HEK293T (cell line): ENCODE data around the gene INO80.
"Not testable (repeated sequence)": the region's sequence is repeated elsewhere in the genome, so short reads cannot be mapped to it uniquely, and the experiment has no call there.

ENCODE experiments used
- CTCF ChIA-PET: fragments of 350-600 bp; formaldehyde crosslinking; extraction: SDS; loops from one replicate; lab custom pipeline; 2021; ENCODE audit warnings: antibody characterized with exemption, inconsistent platforms; lab: Yijun Ruan, JAX
- POLR2A ChIA-PET: fragments of 350-600 bp; formaldehyde crosslinking; extraction: SDS; loops from one replicate; lab custom pipeline; 2020; ENCODE audit warnings: antibody characterized with exemption, inconsistent platforms; lab: Yijun Ruan, JAX
- DNase-seq: peaks from one replicate; pipeline ENCODE4 v3.0.0; 2012; ENCODE audit warnings: mixed read lengths; ENCODE audit errors: extremely low spot score
- ARNT ChIP-seq: fragments of 450-650 bp; IDR thresholded peaks from 2 replicates; pipeline ENCODE4 v1.6.1; 2017; ENCODE audit warnings: mild to moderate bottlenecking
- BHLHE40 ChIP-seq: fragments of 450-650 bp; IDR thresholded peaks from 2 replicates; pipeline ENCODE4 v1.6.1; 2016; ENCODE audit warnings: mild to moderate bottlenecking, moderate library complexity, borderline replicate concordance
- CTBP1 ChIP-seq: fragments of 450-650 bp; IDR thresholded peaks from 2 replicates; pipeline ENCODE4 v1.6.1; 2016; ENCODE audit warnings: borderline replicate concordance
- ELF4 ChIP-seq: fragments of 450-650 bp; IDR thresholded peaks from 2 replicates; pipeline ENCODE4 v1.6.1; 2017; ENCODE audit warnings: antibody characterized with exemption
- FOXA1 ChIP-seq: fragments of 450-650 bp; IDR thresholded peaks from 2 replicates; pipeline ENCODE4 v1.6.1; 2016; ENCODE audit warnings: mild to moderate bottlenecking
- FOXK2 ChIP-seq: fragments of 450-650 bp; IDR thresholded peaks from 2 replicates; pipeline ENCODE4 v1.6.1; 2016; ENCODE audit warnings: mild to moderate bottlenecking
- FOXM1 ChIP-seq: fragments of 450-650 bp; IDR thresholded peaks from 2 replicates; pipeline ENCODE4 v1.6.1; 2017; ENCODE audit warnings: mild to moderate bottlenecking, borderline replicate concordance
- HDGF ChIP-seq: fragments of 450-650 bp; IDR thresholded peaks from 2 replicates; pipeline ENCODE4 v1.6.1; 2017; ENCODE audit warnings: antibody characterized with exemption, borderline replicate concordance
- L3MBTL2 ChIP-seq: fragments of 450-650 bp; conservative IDR thresholded peaks from 2 replicates; pipeline ENCODE4 v1.6.1; 2016; ENCODE audit warnings: mild to moderate bottlenecking
- LEF1 ChIP-seq: fragments of 450-650 bp; IDR thresholded peaks from 2 replicates; pipeline ENCODE4 v1.6.1; 2017; ENCODE audit warnings: mild to moderate bottlenecking, borderline replicate concordance
- NFRKB ChIP-seq: fragments of 450-650 bp; IDR thresholded peaks from 2 replicates; pipeline ENCODE4 v1.6.1; 2016; ENCODE audit warnings: mild to moderate bottlenecking, moderate library complexity
- SP1 ChIP-seq: fragments of 450-650 bp; IDR thresholded peaks from 2 replicates; pipeline ENCODE4 v1.6.1; 2017
- SUZ12 ChIP-seq: fragments of 450-650 bp; IDR thresholded peaks from 2 replicates; pipeline ENCODE4 v1.6.1; 2016; ENCODE audit warnings: mild to moderate bottlenecking
- TARDBP ChIP-seq: fragments of 450-650 bp; IDR thresholded peaks from 2 replicates; pipeline ENCODE4 v1.6.1; 2016
- ZNF384 ChIP-seq: fragments of 450-650 bp; IDR thresholded peaks from 2 replicates; pipeline ENCODE4 v1.6.1; 2016
- TF ChIP-seq, protein P1 (sequence below): fragments of 450-650 bp; IDR thresholded peaks from 2 replicates; pipeline ENCODE4 v1.6.1; 2016

Gene INO80

DNA sequence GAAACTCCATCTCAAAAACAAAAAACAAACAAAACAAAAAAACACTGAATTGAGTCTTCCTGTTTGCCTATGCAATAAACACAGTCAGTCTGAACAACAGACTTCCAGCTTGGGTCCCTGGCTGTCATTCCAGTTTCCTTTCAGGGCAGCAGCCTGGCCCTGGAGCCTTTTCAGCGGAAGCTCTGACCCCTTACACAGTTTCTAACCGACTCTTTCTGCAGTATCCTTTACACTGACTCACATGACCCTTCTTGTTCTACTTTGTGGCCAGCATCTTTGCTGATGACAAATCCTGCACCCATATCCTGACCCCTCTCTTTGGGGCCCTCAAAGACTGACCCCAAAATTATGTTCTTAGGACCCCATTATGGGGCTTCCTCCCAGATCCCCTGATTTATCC, 38.3 kb upstream of the INO80 start:
- DNase-seq = no peak
- no peak for TF ChIP-seq CTBP1
- TF ChIP-seq ARNT = no peak
- TF ChIP-seq FOXM1 = no peak
- no peak for TF ChIP-seq L3MBTL2
- TF ChIP-seq, protein P1, sequence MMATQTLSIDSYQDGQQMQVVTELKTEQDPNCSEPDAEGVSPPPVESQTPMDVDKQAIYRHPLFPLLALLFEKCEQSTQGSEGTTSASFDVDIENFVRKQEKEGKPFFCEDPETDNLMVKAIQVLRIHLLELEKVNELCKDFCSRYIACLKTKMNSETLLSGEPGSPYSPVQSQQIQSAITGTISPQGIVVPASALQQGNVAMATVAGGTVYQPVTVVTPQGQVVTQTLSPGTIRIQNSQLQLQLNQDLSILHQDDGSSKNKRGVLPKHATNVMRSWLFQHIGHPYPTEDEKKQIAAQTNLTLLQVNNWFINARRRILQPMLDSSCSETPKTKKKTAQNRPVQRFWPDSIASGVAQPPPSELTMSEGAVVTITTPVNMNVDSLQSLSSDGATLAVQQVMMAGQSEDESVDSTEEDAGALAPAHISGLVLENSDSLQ = no peak
- TF ChIP-seq LEF1 = no peak
- no peak for TF ChIP-seq FOXA1
- TF ChIP-seq BHLHE40 = no peak
- TF ChIP-seq FOXK2 = no peak
- CTCF ChIA-PET = no interaction called here
- POLR2A ChIA-PET = no interaction called here

DNA sequence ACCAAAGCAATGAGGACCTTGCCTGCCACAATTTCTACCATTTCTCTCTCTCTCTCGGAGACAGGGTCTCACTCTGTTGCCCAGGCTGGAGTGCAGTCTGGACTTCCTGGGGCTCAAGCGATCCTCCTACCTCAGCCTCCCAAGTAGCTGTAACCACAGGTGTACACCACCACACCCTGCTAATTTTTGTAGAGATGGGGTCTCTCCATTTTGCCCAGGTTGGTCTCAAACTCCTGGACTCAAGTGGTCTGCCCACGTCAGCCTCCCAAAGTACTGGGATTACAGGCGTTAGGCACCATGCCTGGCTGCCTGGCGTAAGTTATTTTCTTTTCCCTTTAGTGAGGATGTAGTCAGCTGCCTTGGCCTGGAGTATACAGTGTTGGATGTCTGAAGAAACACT, 37.7 kb upstream of the INO80 start:
- no peak for TF ChIP-seq FOXA1
- no peak for TF ChIP-seq HDGF
- TF ChIP-seq SUZ12 = no peak
- TF ChIP-seq, protein P1 = no peak
- no peak for TF ChIP-seq ARNT
- no peak for TF ChIP-seq SP1
- TF ChIP-seq TARDBP = no peak
- DNase-seq = no peak
- ChIA-PET CTCF (no interaction called here), POLR2A (no interaction called here)

DNA sequence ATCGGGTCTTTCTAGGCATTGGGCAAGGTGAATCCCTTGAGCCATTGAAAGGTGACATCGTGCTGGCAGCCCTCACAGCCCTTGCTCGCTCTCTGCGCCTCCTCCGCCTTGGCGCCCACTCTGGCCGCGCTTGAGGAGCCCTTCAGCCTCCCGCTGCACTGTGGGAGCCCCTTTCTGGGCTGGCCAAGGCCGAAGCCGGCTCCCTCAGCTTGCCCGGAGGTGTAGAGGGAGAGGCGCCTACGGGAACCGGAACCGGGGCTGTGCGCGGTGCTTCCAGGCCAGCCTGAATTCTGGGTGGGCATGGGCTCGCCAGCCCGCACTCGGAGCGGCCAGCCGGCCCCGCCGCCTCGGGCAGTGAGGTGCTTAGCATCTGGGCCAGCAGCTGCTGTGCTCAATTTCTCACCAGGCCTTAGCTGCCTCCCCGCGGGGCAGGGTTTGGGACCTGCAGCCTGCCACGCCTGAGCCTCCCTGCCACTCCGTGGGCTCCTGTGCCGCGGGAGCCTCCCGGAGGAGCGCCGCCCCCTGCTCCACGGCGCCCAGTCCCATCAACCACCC, 35.4 kb upstream of the INO80 start:
- ChIA-PET POLR2A (no interaction called here), CTCF (interaction anchor here (0.6 kb wide), 2 partner anchors 19 kb away, joined by 3 read pairs; no protein-coding TSS in a partner anchor)
- DNase-seq = no peak
- TF ChIP-seq FOXM1 (no peak), NFRKB (no peak), FOXA1 (no peak), SUZ12 (no peak), HDGF (no peak), LEF1 (no peak)

DNA sequence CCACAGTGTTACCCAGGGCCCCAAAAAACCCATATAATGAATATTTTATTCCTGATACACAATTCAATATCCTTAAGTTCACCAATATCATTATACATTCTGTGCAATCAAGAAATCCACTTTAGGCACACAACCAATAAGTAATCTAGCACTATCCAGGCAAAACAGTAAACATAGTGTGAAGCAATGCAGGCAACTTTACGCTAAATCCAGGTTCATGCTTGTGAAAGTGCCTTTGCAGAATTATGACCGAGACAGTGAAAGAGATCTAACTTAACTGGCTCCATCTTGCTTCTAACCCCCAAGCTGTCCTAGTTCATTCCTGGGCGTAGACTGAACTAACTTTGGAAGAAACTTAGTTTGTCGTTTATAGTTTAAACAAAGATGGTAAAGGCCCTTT, 34.2 kb upstream of the INO80 start:
- TF ChIP-seq L3MBTL2 (no peak), SUZ12 (no peak), TARDBP (no peak), NFRKB (no peak), LEF1 (no peak), ZNF384 (no peak), FOXK2 (no peak), FOXA1 (no peak), HDGF (no peak)
- TF ChIP-seq, protein P1 = no peak
- no peak for DNase-seq
- ChIA-PET CTCF (no interaction called here), POLR2A (no interaction called here)

DNA sequence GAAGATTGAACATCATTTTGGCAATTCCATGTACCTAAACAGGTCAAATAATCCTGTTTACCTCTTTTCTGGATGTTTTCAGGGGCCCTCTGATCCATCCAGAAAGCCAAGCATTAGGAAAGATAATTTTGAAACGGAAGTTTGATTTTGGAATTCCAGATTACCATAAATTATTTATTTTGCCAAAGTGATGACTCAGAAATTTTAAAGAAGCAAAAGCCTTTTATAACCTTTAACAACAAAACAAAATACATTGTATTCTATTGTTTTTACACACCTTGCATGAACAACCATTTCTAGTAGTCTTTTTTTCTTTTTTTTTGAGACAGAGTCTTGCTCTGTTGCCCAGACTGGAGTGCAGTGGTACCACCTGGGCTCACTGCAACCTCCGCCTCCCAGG, 32.0 kb upstream of the INO80 start:
- CTCF ChIA-PET = no interaction called here
- TF ChIP-seq ARNT = no peak
- no peak for TF ChIP-seq SUZ12
- TF ChIP-seq LEF1 = no peak
- TF ChIP-seq SP1 = no peak
- POLR2A ChIA-PET = no interaction called here
- no peak for DNase-seq

DNA sequence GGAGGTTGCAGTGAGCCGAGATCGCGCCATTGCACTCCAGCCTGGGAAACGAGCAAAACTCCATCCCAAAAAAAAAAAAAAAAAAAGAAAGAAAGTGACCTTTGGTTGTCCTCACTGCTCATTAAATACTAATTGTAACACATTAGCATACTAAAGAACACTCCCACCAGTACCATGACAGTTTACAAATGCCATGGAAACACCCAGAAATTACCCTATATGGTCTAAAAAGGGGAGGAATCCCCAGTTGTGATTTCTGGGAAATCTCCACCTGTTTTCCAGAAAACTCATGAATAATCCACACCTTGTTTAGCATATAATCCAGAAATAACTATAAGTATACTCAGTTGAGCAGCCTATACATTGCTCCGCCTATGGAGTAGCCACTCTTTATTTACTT, 23.5 kb upstream of the INO80 start:
- CTCF ChIA-PET = no interaction called here

DNA sequence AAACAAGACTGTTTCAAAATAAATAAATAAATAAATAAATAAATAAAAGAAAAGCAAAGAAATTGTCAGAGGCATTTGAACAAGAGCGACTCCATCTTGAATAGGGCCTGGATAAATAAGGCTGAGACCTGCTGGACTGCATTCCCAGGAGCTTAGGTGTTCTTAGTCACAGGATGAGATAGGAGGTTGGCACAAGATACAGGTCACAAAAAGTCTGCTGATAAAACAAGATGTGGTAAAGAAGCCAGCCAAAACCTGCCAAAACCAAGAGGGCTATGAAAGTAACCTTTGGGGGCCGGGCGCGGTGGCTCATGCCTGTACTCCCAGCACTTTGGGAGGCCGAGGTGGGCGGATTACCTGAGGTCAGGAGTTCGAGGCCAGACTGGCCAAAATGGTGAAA, 23.0 kb upstream of the INO80 start:
- POLR2A ChIA-PET = interaction anchor here (1.5 kb wide), 1 partner anchor 23 kb away, joined by 4 read pairs; the partner anchor contains the start of gene INO80
- DNase-seq, CTCF ChIA-PET: not testable (repeated sequence)

More for the DNA sequence above, 23.5 kb upstream of the INO80 start:
- no peak for TF ChIP-seq ELF4
- no peak for TF ChIP-seq ZNF384
- TF ChIP-seq LEF1 = no peak
- TF ChIP-seq ARNT = no peak
- no peak for TF ChIP-seq TARDBP
- no peak for TF ChIP-seq NFRKB
- TF ChIP-seq CTBP1 = no peak
- no peak for TF ChIP-seq FOXK2
- TF ChIP-seq SP1 = no peak
- no peak for TF ChIP-seq HDGF
- TF ChIP-seq FOXA1 = no peak
- no peak for TF ChIP-seq SUZ12
- TF ChIP-seq BHLHE40 = no peak
- POLR2A ChIA-PET = no interaction called here
- no peak for DNase-seq

DNA sequence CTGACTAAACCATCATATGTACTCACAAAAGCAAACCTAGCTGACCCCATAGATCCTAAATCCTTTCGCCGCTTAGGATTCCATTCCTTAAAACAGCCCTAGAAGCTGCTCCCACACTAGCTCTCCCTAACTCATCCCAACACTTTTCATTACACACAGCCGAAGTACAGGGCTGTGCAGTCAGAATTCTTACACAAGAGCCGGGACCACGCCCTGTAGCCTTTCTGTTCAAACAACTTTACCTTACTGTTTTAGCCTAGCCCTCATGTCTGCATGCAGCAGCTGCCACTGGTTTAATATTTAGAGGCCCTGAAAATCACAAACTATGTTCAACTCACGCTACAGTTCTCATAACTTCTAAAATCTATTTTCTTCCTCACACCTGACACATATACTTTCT, 19.5 kb upstream of the INO80 start:
- POLR2A ChIA-PET, CTCF ChIA-PET, DNase-seq: not testable (repeated sequence)
